ENCODE results near the gene PRKCB.

The PRKCB gene

DNA sequence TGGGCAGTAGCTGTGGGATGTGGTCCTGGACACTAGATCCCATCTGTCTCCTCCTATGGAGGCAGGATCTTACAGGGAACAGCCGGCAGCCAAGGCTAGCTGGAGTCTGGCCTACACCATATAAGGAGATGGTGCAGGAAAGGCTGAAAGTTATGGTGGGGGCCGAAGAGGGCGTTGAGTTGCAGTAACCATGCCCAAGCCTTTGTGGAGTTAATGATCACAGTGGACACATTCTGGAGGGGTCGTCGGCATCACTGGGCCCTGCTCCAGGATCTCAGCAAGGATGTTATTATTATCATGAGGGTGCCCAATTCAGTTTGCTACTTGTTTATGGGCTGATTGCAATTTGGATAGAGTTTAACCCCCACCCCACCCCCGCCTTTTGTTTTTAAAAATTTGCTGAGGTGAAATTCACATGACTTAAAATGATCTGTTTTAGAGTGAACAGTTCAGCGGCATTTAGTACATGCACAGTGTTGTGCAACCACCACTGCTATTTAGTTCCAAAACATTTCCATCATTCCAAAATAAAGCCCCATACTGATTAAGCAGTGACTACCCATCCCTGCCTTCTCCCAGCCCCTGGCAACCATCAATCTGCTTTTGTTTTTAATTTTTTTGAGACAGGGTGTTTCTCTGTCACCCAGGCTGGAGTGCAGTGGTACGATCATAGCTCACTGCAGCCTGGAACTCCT lies 236.0 kb downstream of the PRKCB start:
- Histone ChIP-seq H3K9me3 (ENCODE audit: low read length) (no peaks in the 10 kb centered on the region), H3K27ac (ENCODE audit: low read depth, low read length) (no peak overlapping the region), H3K4me3 (ENCODE audit: low read depth in 1 of 2, low read length in 2 of 2) (no peak overlapping the region), H3K36me3 (ENCODE audit: insufficient read depth, low read length) (no peaks in the 10 kb centered on the region), H3K4me1 (ENCODE audit: insufficient read depth, low read length) (no peaks in the 10 kb centered on the region), H3K9ac (ENCODE audit: low read length) (no peak overlapping the region), H3K27me3 (ENCODE audit: control insufficient read depth in 1 of 2, insufficient read depth in 2 of 2, low read length in 2 of 2) (no peaks in the 10 kb centered on the region)

DNA sequence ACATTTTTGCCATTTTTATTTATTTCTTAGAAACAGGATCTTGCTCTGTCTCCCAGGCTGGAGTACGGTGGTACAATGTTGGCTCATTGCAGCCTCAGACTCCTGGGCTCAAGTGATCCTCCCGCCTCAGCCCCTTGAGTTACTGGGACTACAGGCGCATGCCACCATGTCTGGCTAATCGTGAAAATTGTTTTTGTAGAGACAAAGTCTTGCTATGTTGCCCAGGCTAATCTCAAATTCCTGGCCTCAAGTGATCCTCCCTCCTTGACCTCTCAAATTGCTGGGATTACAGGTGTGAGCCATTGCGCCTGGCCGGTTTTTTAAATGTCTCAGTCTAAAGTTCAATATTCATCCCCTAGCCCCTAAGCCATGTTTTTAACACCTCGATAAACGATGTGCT lies 237.5 kb downstream of the PRKCB start:
- Histone ChIP-seq H3K9me3 (ENCODE audit: low read length) (no peaks in the 10 kb centered on the region), H3K4me1 (ENCODE audit: insufficient read depth, low read length) (no peaks in the 10 kb centered on the region), H3K27ac (ENCODE audit: low read depth, low read length) (no peak overlapping the region), H3K27me3 (ENCODE audit: control insufficient read depth in 1 of 2, insufficient read depth in 2 of 2, low read length in 2 of 2) (no peaks in the 10 kb centered on the region), H3K36me3 (ENCODE audit: insufficient read depth, low read length) (no peaks in the 10 kb centered on the region), H3K9ac (ENCODE audit: low read length) (no peak overlapping the region), H3K4me3 (ENCODE audit: low read depth in 1 of 2, low read length in 2 of 2) (no peak overlapping the region)

DNA sequence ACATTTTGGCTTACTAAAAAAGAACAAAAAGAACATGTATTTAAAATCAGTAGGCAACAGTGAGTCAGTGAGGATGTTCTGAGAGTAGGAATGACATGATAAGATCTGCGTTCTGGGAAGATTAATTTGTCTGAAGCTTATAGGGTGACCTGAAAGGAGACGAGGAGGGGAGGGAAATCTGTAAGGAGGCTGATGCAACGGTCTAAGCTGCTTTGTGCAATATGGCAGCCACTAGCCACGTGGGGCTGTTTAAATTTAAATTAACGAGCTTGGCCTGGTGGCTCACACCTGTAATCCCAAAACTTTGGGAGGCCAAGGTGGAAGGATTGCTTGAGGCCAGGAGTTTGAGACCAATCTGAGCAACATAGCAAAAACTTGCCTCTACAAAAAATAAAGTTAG lies 238.8 kb downstream of the PRKCB start:
- Histone ChIP-seq H3K27me3 (ENCODE audit: control insufficient read depth in 1 of 2, insufficient read depth in 2 of 2, low read length in 2 of 2) (no peaks in the 10 kb centered on the region), H3K4me1 (ENCODE audit: insufficient read depth, low read length) (no peaks in the 10 kb centered on the region), H3K27ac (ENCODE audit: low read depth, low read length) (no peak overlapping the region), H3K36me3 (ENCODE audit: insufficient read depth, low read length) (no peaks in the 10 kb centered on the region), H3K4me3 (ENCODE audit: low read depth in 1 of 2, low read length in 2 of 2) (no peak overlapping the region), H3K9ac (ENCODE audit: low read length) (no peak overlapping the region), H3K9me3 (ENCODE audit: low read length) (no peaks in the 10 kb centered on the region)

DNA sequence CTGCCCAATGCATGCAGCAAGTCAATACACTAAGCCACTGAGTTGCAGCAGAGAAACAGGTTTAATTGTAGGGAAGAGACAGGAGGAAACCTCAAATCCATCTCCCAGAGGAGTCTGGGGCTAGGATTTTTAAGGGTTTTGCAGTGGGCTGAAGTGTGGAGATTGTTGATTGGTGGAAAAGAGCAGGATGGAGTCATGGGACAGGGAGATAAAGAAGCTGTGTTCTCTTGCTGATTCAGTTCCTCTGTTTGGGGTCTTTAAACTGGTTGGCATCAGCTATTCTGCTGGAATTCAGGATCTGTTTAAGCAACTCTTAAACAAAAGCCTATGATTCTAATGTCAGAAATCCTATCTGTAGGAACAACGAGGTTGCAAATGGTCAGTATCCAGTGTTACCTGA lies 239.5 kb downstream of the PRKCB start:
- H3K4me1 ChIP-seq (ENCODE audit: insufficient read depth, low read length), result no peaks in the 10 kb centered on the region
- H3K9ac ChIP-seq (ENCODE audit: low read length), result no peak overlapping the region
- H3K27me3 ChIP-seq (ENCODE audit: control insufficient read depth in 1 of 2, insufficient read depth in 2 of 2, low read length in 2 of 2), result no peaks in the 10 kb centered on the region
- no peaks in the 10 kb centered on the region for H3K9me3 ChIP-seq (ENCODE audit: low read length)
- no peak overlapping the region for H3K27ac ChIP-seq (ENCODE audit: low read depth, low read length)
- H3K4me3 ChIP-seq (ENCODE audit: low read depth in 1 of 2, low read length in 2 of 2), result no peak overlapping the region
- H3K36me3 ChIP-seq (ENCODE audit: insufficient read depth, low read length), result no peaks in the 10 kb centered on the region

DNA sequence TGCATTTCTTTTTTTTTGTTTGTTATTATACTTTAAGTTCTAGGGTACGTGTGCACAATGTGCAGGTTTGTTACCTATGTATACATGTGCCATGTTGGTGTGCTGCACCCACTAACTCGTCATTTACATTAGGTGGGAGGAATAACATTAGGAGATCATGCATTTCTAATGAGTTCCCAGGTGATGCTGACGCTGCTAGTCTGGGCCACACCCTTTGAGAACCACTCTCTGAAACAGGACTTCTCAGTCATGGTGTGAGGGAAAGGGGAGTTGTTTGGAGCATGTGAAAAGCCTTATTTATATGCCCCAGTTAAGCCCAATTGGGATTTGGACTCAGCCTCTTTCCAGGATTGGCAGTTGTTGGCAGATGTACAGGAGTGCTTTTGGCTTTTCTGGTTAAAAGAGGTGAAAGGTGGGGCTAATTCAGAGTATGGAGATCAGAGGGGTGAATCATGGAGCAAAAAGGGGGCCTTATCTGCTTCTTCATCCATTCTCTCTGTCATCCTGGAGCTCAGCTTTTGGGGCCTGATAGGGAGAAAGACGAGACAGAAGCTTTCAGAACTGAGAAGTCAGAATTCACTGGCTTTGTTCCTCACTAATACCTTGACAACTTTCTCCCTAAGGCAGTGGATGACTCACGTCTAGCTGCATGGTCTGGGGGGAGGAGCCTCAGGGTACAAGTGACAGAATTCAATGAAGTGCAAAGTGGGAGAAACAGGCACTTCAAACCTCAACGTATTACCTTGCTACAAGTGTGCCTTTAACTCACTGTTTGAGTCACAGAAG lies 240.3 kb downstream of the PRKCB start:
- Histone ChIP-seq H3K36me3 (ENCODE audit: insufficient read depth, low read length) (no peaks in the 10 kb centered on the region), H3K9ac (ENCODE audit: low read length) (no peak overlapping the region), H3K27ac (ENCODE audit: low read depth, low read length) (no peak overlapping the region), H3K4me1 (ENCODE audit: insufficient read depth, low read length) (no peaks in the 10 kb centered on the region), H3K4me3 (ENCODE audit: low read depth in 1 of 2, low read length in 2 of 2) (no peak overlapping the region), H3K27me3 (ENCODE audit: control insufficient read depth in 1 of 2, insufficient read depth in 2 of 2, low read length in 2 of 2) (no peaks in the 10 kb centered on the region), H3K9me3 (ENCODE audit: low read length) (no peaks in the 10 kb centered on the region)

DNA sequence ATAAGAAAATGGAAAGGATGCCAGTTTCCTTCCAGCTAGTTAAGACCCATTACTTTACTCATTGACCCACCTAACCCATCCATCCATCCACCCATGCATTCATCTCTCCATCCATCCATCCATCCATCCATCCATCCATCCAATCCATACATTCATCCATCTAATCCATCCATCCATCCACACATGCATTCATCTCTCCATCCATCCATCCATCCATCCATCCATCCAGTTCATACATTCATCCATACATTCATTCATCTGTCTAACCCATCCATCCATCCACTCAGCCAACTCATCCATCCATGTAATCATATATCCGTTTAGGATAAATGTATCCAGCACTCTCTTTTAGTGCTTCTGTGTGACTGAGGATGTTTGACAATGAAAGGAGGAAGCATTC lies 241.5 kb downstream of the PRKCB start:
- no peak overlapping the region for H3K9ac ChIP-seq (ENCODE audit: low read length)
- H3K36me3 ChIP-seq (ENCODE audit: insufficient read depth, low read length), result no peaks in the 10 kb centered on the region
- no peaks in the 10 kb centered on the region for H3K9me3 ChIP-seq (ENCODE audit: low read length)
- H3K4me3 ChIP-seq (ENCODE audit: low read depth in 1 of 2, low read length in 2 of 2), result no peak overlapping the region
- H3K4me1 ChIP-seq (ENCODE audit: insufficient read depth, low read length), result no peaks in the 10 kb centered on the region
- H3K27me3 ChIP-seq (ENCODE audit: control insufficient read depth in 1 of 2, insufficient read depth in 2 of 2, low read length in 2 of 2), result no peaks in the 10 kb centered on the region
- H3K27ac ChIP-seq (ENCODE audit: low read depth, low read length), result no peak overlapping the region

DNA sequence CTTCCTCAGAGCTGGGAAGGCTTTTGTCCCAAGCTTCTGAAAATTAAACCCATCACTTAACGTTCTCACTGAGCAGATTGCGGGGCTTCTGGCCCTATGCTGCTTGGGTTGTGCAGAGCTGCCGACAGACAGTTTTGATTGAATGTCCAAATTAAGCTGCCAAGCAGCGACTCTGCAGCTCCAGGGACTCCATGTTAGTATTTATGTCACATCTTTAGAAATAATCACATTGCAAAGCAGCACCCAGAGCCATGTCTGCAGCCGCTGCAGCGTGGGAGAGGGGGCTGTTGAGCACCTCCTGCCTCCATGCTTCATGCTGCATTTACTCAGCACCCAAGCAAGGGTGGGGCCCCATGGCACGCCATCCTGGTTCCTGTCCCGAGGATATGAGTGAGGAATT lies 242.2 kb downstream of the PRKCB start:
- Histone ChIP-seq H3K36me3 (ENCODE audit: insufficient read depth, low read length) (no peaks in the 10 kb centered on the region), H3K4me1 (ENCODE audit: insufficient read depth, low read length) (no peaks in the 10 kb centered on the region), H3K27me3 (ENCODE audit: control insufficient read depth in 1 of 2, insufficient read depth in 2 of 2, low read length in 2 of 2) (no peaks in the 10 kb centered on the region), H3K9ac (ENCODE audit: low read length) (no peak overlapping the region), H3K27ac (ENCODE audit: low read depth, low read length) (no peak overlapping the region), H3K4me3 (ENCODE audit: low read depth in 1 of 2, low read length in 2 of 2) (no peak overlapping the region), H3K9me3 (ENCODE audit: low read length) (no peaks in the 10 kb centered on the region)

DNA sequence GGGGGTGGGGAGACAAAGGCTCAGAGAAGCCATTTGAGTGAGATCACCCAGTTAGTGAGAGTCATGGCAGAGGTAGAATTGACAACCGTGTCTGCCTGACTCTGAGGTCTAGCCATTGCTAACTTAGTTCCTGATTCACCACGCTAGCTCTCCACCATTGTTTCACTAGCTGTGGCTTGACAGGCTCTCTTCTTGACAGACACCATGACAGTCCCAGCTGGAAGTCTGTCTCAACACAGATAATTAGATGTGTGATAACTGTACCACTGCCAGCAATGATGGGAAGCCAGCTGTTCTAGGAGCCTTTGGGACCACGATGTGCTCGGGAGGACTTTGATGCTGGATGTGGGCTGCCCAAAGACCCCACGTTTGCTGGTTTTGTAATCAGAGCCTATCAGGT lies 249.9 kb downstream of the PRKCB start:
- H3K9ac ChIP-seq (ENCODE audit: low read length), result no peak overlapping the region
- H3K9me3 ChIP-seq (ENCODE audit: low read length), result peaks cover 2% of the 10 kb centered on the region
- H3K4me1 ChIP-seq (ENCODE audit: insufficient read depth, low read length), result no peaks in the 10 kb centered on the region
- H3K4me3 ChIP-seq (ENCODE audit: low read depth in 1 of 2, low read length in 2 of 2), result no peak overlapping the region
- no peaks in the 10 kb centered on the region for H3K36me3 ChIP-seq (ENCODE audit: insufficient read depth, low read length)
- H3K27me3 ChIP-seq (ENCODE audit: control insufficient read depth in 1 of 2, insufficient read depth in 2 of 2, low read length in 2 of 2), result no peaks in the 10 kb centered on the region
- H3K27ac ChIP-seq (ENCODE audit: low read depth, low read length), result no peak overlapping the region

DNA sequence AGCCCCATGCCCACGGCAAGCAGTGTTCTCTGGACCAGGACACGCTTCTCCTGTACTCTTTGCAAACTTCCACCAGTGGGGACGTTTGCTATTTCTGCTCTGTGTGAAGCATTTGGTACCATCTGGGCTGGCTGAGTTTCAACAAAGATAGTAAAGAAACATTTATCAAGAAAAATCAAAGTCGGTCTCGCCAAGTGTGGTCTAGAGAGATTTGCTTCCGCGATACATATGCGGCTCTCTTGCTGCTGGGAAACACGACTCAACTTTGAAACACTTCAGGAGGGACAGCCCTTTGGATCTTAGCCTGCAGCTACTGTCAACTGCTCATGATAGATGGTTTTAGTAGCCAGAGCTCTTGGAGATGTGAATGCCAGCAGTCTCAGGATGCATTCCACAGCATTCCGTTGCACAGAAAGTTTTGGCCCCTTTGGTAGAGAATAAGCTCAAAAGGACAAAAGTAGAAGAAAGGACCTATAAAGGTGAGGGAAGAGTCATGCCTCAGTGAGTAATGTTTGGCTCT lies 252.2 kb downstream of the PRKCB start:
- H3K36me3 ChIP-seq (ENCODE audit: insufficient read depth, low read length), result no peaks in the 10 kb centered on the region
- H3K4me3 ChIP-seq (ENCODE audit: low read depth in 1 of 2, low read length in 2 of 2), result no peak overlapping the region
- H3K27ac ChIP-seq (ENCODE audit: low read depth, low read length), result no peak overlapping the region
- peaks cover 6% of the 10 kb centered on the region for H3K9me3 ChIP-seq (ENCODE audit: low read length)
- H3K27me3 ChIP-seq (ENCODE audit: control insufficient read depth in 1 of 2, insufficient read depth in 2 of 2, low read length in 2 of 2), result no peaks in the 10 kb centered on the region
- H3K4me1 ChIP-seq (ENCODE audit: insufficient read depth, low read length), result no peaks in the 10 kb centered on the region
- H3K9ac ChIP-seq (ENCODE audit: low read length), result no peak overlapping the region

DNA sequence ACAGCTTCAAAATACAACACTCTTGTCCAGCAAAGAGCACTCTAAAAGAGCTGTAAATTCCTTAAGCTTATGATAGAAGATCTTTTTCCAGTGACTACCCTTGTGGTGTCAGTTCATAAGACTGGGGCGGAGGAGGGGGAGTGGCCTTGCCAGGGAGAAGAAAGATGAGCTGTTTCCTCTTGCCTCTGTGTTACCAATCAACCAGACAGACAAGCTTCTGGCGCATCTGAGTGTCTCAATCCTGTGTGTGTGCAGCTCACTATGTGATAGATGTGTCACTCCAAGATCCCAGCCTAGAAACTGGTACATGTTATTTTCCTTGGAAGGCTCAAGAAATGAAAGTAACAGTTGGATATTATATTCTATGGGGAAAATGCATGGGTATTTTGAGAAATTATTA lies 253.0 kb downstream of the PRKCB start:
- no peaks in the 10 kb centered on the region for H3K4me1 ChIP-seq (ENCODE audit: insufficient read depth, low read length)
- no peaks in the 10 kb centered on the region for H3K27me3 ChIP-seq (ENCODE audit: control insufficient read depth in 1 of 2, insufficient read depth in 2 of 2, low read length in 2 of 2)
- H3K36me3 ChIP-seq (ENCODE audit: insufficient read depth, low read length), result no peaks in the 10 kb centered on the region
- H3K27ac ChIP-seq (ENCODE audit: low read depth, low read length), result no peak overlapping the region
- peaks cover 6% of the 10 kb centered on the region for H3K9me3 ChIP-seq (ENCODE audit: low read length)
- H3K4me3 ChIP-seq (ENCODE audit: low read depth in 1 of 2, low read length in 2 of 2), result no peak overlapping the region
- no peak overlapping the region for H3K9ac ChIP-seq (ENCODE audit: low read length)

DNA sequence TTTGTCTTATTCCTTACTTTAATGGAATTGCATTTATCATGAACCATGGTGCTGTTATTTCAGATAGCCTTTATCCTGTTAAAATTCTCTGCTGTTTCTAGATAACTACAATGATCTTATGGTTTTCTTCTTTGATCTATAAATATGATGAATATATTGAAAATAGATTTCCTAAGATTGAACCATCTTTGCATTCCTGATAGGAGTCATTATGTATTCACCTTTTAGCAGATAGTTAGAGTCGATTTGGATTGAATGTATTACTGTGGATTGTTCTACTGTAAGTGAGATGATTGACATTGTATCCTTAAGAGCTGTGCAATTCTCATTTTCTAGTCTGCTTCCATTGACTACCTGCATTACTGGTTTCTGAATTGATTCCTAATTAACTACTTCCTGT lies 255.3 kb downstream of the PRKCB start:
- Histone ChIP-seq H3K9me3 (ENCODE audit: low read length) (peaks cover 6% of the 10 kb centered on the region), H3K36me3 (ENCODE audit: insufficient read depth, low read length) (no peaks in the 10 kb centered on the region), H3K4me3 (ENCODE audit: low read depth in 1 of 2, low read length in 2 of 2) (no peak overlapping the region), H3K9ac (ENCODE audit: low read length) (no peak overlapping the region), H3K27me3 (ENCODE audit: control insufficient read depth in 1 of 2, insufficient read depth in 2 of 2, low read length in 2 of 2) (no peaks in the 10 kb centered on the region), H3K27ac (ENCODE audit: low read depth, low read length) (no peak overlapping the region), H3K4me1 (ENCODE audit: insufficient read depth, low read length) (no peaks in the 10 kb centered on the region)

DNA sequence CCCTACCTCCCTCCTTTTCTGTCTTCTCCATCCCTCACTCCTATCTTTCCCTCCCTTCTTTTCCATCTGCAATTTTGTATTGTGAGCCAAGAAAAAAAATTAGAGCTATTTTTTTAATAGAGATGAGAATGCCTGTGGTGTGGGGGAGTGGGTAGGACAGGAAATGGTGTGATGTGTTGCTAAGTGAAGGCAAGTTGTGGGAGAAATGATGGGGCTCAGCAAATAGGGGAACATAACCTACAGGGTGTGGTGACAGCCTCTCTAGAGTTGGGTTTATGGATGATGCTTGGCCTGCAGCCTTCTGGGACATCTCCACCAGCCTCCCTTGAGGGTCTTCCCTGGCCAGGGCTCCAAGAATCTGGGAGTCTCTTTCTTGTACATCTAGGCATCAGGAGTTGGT lies 257.3 kb downstream of the PRKCB start:
- Histone ChIP-seq H3K4me3 (ENCODE audit: low read depth in 1 of 2, low read length in 2 of 2) (no peak overlapping the region), H3K4me1 (ENCODE audit: insufficient read depth, low read length) (no peaks in the 10 kb centered on the region), H3K9me3 (ENCODE audit: low read length) (peaks cover 6% of the 10 kb centered on the region), H3K27ac (ENCODE audit: low read depth, low read length) (no peak overlapping the region), H3K27me3 (ENCODE audit: control insufficient read depth in 1 of 2, insufficient read depth in 2 of 2, low read length in 2 of 2) (no peaks in the 10 kb centered on the region), H3K9ac (ENCODE audit: low read length) (no peak overlapping the region), H3K36me3 (ENCODE audit: insufficient read depth, low read length) (no peaks in the 10 kb centered on the region)
